GM23248 (cell line): ENCODE measurements around the gene TJP3. TPM values are rescaled to one million over a fixed set of nuclear protein-coding genes. Genes with fewer than 3 reads are reported as not detected.

Experiments
- DNase-seq: peaks from one replicate; pipeline ENCODE4 v3.0.0-alpha.2; 2015
- H2AFZ ChIP-seq: fragments of 200-600 bp; sonication (generic); 2 replicates; pipeline ENCODE4 v1.6.1; 2016; ENCODE audit warnings: antibody characterized with exemption
- H3F3A ChIP-seq: fragments of 200-600 bp; sonication (generic); 2 replicates; pipeline ENCODE4 v1.6.1; 2016; ENCODE audit warnings: mild to moderate bottlenecking, antibody characterized with exemption, mixed run types; ENCODE audit not compliant: insufficient read depth
- H3K27ac ChIP-seq: fragments of 200-600 bp; sonication (generic); 2 replicates; pipeline ENCODE4 v1.5.1; 2016; ENCODE audit warnings: mild to moderate bottlenecking
- H3K27me3 ChIP-seq: fragments of 200-600 bp; sonication (generic); replicated peaks from 2 replicates; pipeline ENCODE4 v1.6.1; 2016; ENCODE audit warnings: mild to moderate bottlenecking; ENCODE audit not compliant: insufficient read depth
- H3K36me3 ChIP-seq: fragments of 200-600 bp; sonication (generic); 2 replicates; pipeline ENCODE4 v1.6.1; 2016; ENCODE audit warnings: low read depth, mild to moderate bottlenecking
- H3K4me1 ChIP-seq: fragments of 200-600 bp; sonication (generic); 2 replicates; pipeline ENCODE4 v1.6.1; 2016; ENCODE audit warnings: mild to moderate bottlenecking; ENCODE audit not compliant: insufficient read depth
- H3K4me2 ChIP-seq: fragments of 200-600 bp; sonication (generic); one replicate; pipeline ENCODE4 v1.6.1; 2016; ENCODE audit warnings: mild to moderate bottlenecking; ENCODE audit not compliant: unreplicated experiment
- H3K4me3 ChIP-seq: fragments of 200-600 bp; sonication (generic); 2 replicates; pipeline ENCODE4 v1.5.1; 2016; ENCODE audit warnings: mild to moderate bottlenecking
- H3K79me2 ChIP-seq: fragments of 200-600 bp; sonication (generic); 2 replicates; pipeline ENCODE4 v1.6.1; 2016; ENCODE audit warnings: mild to moderate bottlenecking; ENCODE audit not compliant: insufficient read depth
- H3K9ac ChIP-seq: fragments of 200-600 bp; sonication (generic); 2 replicates; pipeline ENCODE4 v1.6.1; 2016; ENCODE audit warnings: mild to moderate bottlenecking
- H3K9me2 ChIP-seq: fragments of 200-600 bp; sonication (generic); 2 replicates; pipeline ENCODE4 v1.6.1; 2016; ENCODE audit warnings: mixed run types, mild to moderate bottlenecking, moderate library complexity; ENCODE audit not compliant: insufficient read depth
- H3K9me3 ChIP-seq: fragments of 200-600 bp; sonication (generic); one replicate; pipeline ENCODE4 v1.6.1; 2017; ENCODE audit warnings: low read depth
- H4K20me1 ChIP-seq: fragments of 200-600 bp; sonication (generic); 2 replicates; pipeline ENCODE4 v1.6.0; 2016; ENCODE audit not compliant: insufficient read depth
- EZH2 ChIP-seq: fragments of 200-600 bp; sonication (generic); IDR thresholded peaks from 2 replicates; pipeline ENCODE4 v1.6.1; 2018; ENCODE audit warnings: antibody characterized with exemption, mild to moderate bottlenecking; ENCODE audit not compliant: insufficient read depth, poor library complexity, severe bottlenecking
- EZH2phosphoT487 ChIP-seq: fragments of 200-600 bp; sonication (generic); IDR thresholded peaks from 2 replicates; pipeline ENCODE4 v1.6.1; 2018; ENCODE audit warnings: antibody characterized with exemption, moderate library complexity, mild to moderate bottlenecking, low read depth; ENCODE audit not compliant: insufficient read depth
- WGBS, 2 experiments: methylation state at CpG; one replicate each; pipeline ENCODE4 v1.1.6; 2015 to 2017; ENCODE audit warnings: low lambda C conversion rate in 2 of 2, low coverage in 1 of 2; ENCODE audit errors: missing lambda C conversion rate in 2 of 2; 5-methylcytosine and 5-hydroxymethylcytosine counted together
- in situ Hi-C: fragments of 300-500 bp; cut with MboI; formaldehyde crosslinking; loops from 2 replicates; pipeline ENCODE4 v1.15.0; 2020
- polyA plus RNA-seq: library from polyadenylated mRNA; unstranded; fragments of >200 nt; fragmentation: Nextera tagmentation; extraction: Ambion mirVana; gene quantifications from 2 replicates; pipeline ENCODE4 v1.2.1, GENCODE V29; 2016
- total RNA-seq: library from RNA; depleted of rRNA; stranded (reverse); fragments of >200 nt; shearing (Covaris generic); gene quantifications from 2 replicates; pipeline ENCODE4 v1.2.3, GENCODE V29; 2014

TJP3 gene
- total and polyA plus RNA-seq, 2 experiments from 2014 or later = not detected

DNA sequence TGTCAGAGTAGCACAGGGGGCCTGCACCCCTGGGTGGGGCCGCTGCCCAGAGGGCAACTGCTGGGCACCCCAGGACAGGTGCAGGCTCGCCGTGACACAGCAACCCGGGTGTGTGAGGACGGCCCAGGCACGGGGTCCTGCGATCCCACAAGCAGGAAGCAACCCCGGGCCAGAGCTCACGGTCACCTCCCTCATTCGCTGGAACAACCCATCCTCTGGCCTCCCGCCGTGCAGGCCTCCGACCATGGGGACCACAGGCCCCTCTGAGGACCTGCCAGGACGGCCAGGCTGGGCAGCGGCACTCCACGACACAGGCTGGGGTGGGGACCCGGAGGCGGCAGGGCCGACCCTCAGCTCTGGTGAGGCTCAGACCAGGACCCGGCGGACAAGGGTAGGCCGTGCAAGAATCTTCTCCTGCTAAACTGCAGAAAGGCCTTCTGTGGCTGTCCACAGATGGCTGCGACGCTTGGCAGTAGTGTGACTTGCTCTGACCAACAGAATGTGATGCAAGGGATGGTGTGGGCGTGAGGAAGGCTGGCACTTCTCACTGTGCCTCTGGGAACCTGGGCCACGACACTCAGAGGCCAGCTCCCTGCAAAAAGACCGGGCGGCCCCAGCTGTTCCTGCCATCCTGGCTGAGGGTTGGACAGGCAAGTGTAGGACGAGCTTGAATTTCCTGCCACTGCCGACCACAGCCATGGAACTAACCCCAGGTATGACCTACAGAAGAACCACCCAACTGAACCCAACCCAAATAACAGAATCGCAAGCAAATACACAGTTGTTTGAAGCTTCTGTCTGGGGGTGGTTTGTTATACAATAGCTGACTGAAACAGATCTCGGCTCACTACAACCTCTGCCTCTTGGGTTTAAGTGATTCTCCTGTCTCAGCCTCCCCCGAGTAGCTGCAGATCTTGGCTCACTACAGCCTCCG is 34.4 kb upstream of the TJP3 start:
- Histone ChIP-seq H3K9me3 (no peaks in the 10 kb centered on the region), H3K36me3 (no peaks in the 10 kb centered on the region), H3K79me2 (peaks cover 50% of the 10 kb centered on the region), H3K27ac (no peak overlapping the region), H2AFZ (no peak overlapping the region), H3K9ac (no peak overlapping the region), H3K4me1 (peaks cover 12% of the 10 kb centered on the region), H3K4me2 (no peak overlapping the region), H3K9me2 (no peaks in the 10 kb centered on the region), H4K20me1 (no peaks in the 10 kb centered on the region), H3K27me3 (no peaks in the 10 kb centered on the region), H3K4me3 (no peak overlapping the region), H3F3A (no peaks in the 10 kb centered on the region)
- DNase-seq = no peak
- in situ Hi-C loops = no loop called here
- 93 to 94% methylated on average over 32 to 33 of the region's 34 CpGs for WGBS, 2 experiments
- TF ChIP-seq EZH2phosphoT487 = no peak
- no peak for TF ChIP-seq EZH2

GRCh38 chr19:3674784-3675543 is 33.2 kb upstream of the TJP3 start:
- in situ Hi-C loops = no loop called here
- H2AFZ ChIP-seq = no peak overlapping the region
- no peak overlapping the region for H3K27ac ChIP-seq
- H3K79me2 ChIP-seq = peaks cover 46% of the 10 kb centered on the region
- no peaks in the 10 kb centered on the region for H3K27me3 ChIP-seq
- H3K9me2 ChIP-seq = no peaks in the 10 kb centered on the region
- H3K9ac ChIP-seq = no peak overlapping the region
- DNase-seq = no peak
- TF ChIP-seq EZH2phosphoT487 = no peak
- WGBS, 2 experiments = 93 to 95% methylated on average over 13 of the region's 13 CpGs
- H3K4me2 ChIP-seq = no peak overlapping the region
- no peaks in the 10 kb centered on the region for H4K20me1 ChIP-seq
- no peaks in the 10 kb centered on the region for H3K36me3 ChIP-seq
- no peaks in the 10 kb centered on the region for H3F3A ChIP-seq
- no peaks in the 10 kb centered on the region for H3K9me3 ChIP-seq
- H3K4me3 ChIP-seq = no peak overlapping the region
- peaks cover 12% of the 10 kb centered on the region for H3K4me1 ChIP-seq

DNA sequence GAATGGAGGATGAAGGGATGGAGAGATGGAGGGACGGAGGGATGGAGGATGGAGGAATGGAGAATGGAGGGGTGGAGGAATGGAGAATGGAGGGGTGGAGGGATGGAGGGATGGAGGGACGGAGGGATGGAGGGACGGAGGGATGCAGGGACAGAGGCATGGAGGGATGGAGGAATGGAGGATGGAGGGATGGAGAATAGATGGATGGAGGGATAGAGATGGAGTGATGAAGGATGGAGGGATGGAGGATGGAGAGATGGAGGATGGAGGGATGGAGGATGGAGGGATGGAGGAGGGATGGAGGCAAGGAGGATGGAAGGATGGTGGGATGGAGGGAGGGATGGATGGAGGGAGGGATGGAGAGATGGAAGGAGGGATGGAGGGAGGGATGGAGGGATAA is 30.0 kb upstream of the TJP3 start:
- H3K9me3 ChIP-seq = no peaks in the 10 kb centered on the region
- no peak overlapping the region for H3K4me2 ChIP-seq
- TF ChIP-seq EZH2 = no peak
- no peak for TF ChIP-seq EZH2phosphoT487
- WGBS, 2 experiments = 93% methylated on average over 3 of the region's 3 CpGs; no CpG with 5 or more reads in 1 of the 2 experiments
- H3K36me3 ChIP-seq = no peaks in the 10 kb centered on the region
- H3K9ac ChIP-seq = no peak overlapping the region
- peaks cover 60% of the 10 kb centered on the region for H3K79me2 ChIP-seq
- no peak for DNase-seq
- in situ Hi-C loops = no loop called here
- no peak overlapping the region for H3K4me3 ChIP-seq
- H3K27me3 ChIP-seq = no peaks in the 10 kb centered on the region
- no peak overlapping the region for H3K27ac ChIP-seq
- no peaks in the 10 kb centered on the region for H3F3A ChIP-seq
- H4K20me1 ChIP-seq = no peaks in the 10 kb centered on the region
- no peaks in the 10 kb centered on the region for H3K4me1 ChIP-seq
- H2AFZ ChIP-seq = no peak overlapping the region
- H3K9me2 ChIP-seq = no peaks in the 10 kb centered on the region

- no peak overlapping the region for H3K4me3 ChIP-seq
- H3F3A ChIP-seq = no peaks in the 10 kb centered on the region
- WGBS, 2 experiments = 86 to 88% methylated on average over 12 of the region's 12 CpGs
- no peaks in the 10 kb centered on the region for H3K4me1 ChIP-seq
- no peak for TF ChIP-seq EZH2phosphoT487
- no peak for TF ChIP-seq EZH2
- no peak overlapping the region for H3K9ac ChIP-seq
- no peaks in the 10 kb centered on the region for H3K27me3 ChIP-seq
- H3K79me2 ChIP-seq = peaks cover 68% of the 10 kb centered on the region
- H3K4me2 ChIP-seq = no peak overlapping the region
- in situ Hi-C loops = no loop called here
- no peak overlapping the region for H3K27ac ChIP-seq
- no peaks in the 10 kb centered on the region for H3K9me3 ChIP-seq
- H2AFZ ChIP-seq = no peak overlapping the region
- H4K20me1 ChIP-seq = no peaks in the 10 kb centered on the region
- no peak for DNase-seq
- H3K36me3 ChIP-seq = peaks cover 1% of the 10 kb centered on the region; the same call in 1 of the 2 replicates
- H3K9me2 ChIP-seq = no peaks in the 10 kb centered on the region
Observed at GRCh38 chr19:3679138-3679537, 29.0 kb upstream of the TJP3 start.
